ENCODE data around the gene RNF225.
"Not testable (repeated sequence)": the region's sequence is repeated elsewhere in the genome, so short reads cannot be mapped to it uniquely, and the experiment has no call there.

RNF225 gene

GRCh38 chr19:58387338-58388174 lies 7.9 kb upstream of the RNF225 start:
- DNase-seq: no peak

- no peak for DNase-seq
These were observed 7.3 kb upstream of the RNF225 start for GRCh38 chr19:58388175-58388526.

GRCh38 chr19:58392945-58393724 lies 2.3 kb upstream of the RNF225 start:
- no peak for DNase-seq

- no peak for DNase-seq
These were observed 1.8 kb upstream of the RNF225 start for GRCh38 chr19:58393725-58394033.

- DNase-seq: no peak
These were observed 636 bp upstream of the RNF225 start for GRCh38 chr19:58394821-58395219.

GRCh38 chr19:58395979-58396627 lies 647 bp downstream of the RNF225 start:
- DNase-seq: no peak

GRCh38 chr19:58396691-58397532 lies 1.5 kb downstream of the RNF225 start:
- DNase-seq: no peak

- DNase-seq: no peak
These were observed 2.1 kb downstream of the RNF225 start for GRCh38 chr19:58397533-58398037.

GRCh38 chr19:58398087-58398486 lies 2.6 kb downstream of the RNF225 start:
- no peak for DNase-seq

- no peak for DNase-seq
These were observed 3.1 kb downstream of the RNF225 start for GRCh38 chr19:58398545-58398944.

GRCh38 chr19:58399903-58400302 lies 4.4 kb downstream of the RNF225 start:
- no peak for DNase-seq

- no peak for DNase-seq
These were observed 5.0 kb downstream of the RNF225 start for GRCh38 chr19:58400316-58400915.

GRCh38 chr19:58400916-58401839 lies 5.7 kb downstream of the RNF225 start:
- DNase-seq: peak; percentile 94

GRCh38 chr19:58401840-58402421 lies 6.5 kb downstream of the RNF225 start:
- DNase-seq: no peak

- DNase-seq: not testable (repeated sequence)
These were observed 8.5 kb downstream of the RNF225 start for GRCh38 chr19:58403920-58404478.

GRCh38 chr19:58406818-58407657 lies 11.6 kb downstream of the RNF225 start:
- no peak for DNase-seq

- no peak for DNase-seq
These were observed 12.2 kb downstream of the RNF225 start for GRCh38 chr19:58407658-58408151.

- peak; percentile 45 for DNase-seq
These were observed 12.9 kb downstream of the RNF225 start, which contains the start of gene ZNF584 for GRCh38 chr19:58408152-58409009. Gene ZNF584, plus strand, starts transcription at chr19:58408649. Its CDS starts 499 bp downstream, at chr19:58409148.

Data from NCI-H1417 treated with DMSO at 0.1 percent for 48 hours (cell line).